Upper lobe of left lung (tissue), 6 donors: ENCODE results near the gene ASCC1. TPM values are rescaled to one million over a fixed set of nuclear protein-coding genes. Genes with fewer than 3 reads are reported as not detected.

ENCODE experiments used
- ATAC-seq, 2 donors: fragments of 200-7000 bp; cut with Tn5 transposase; one replicate each; pipeline ENCODE4 v1.9.1; 2022; ENCODE audit warnings: mild to moderate bottlenecking in 2 of 2, moderate library complexity in 2 of 2; ENCODE audit not compliant: low FRiP score in 2 of 2
- DNase-seq, 2 donors: peaks; one replicate each; pipeline ENCODE4 v3.0.0-alpha.2; 2019 to 2020
- H3K27ac ChIP-seq, 4 donors: fragments of 200-600 bp; sonication (generic); one replicate each; pipeline ENCODE4 v1.5.1; 2016 to 2019
- H3K27me3 ChIP-seq, 4 donors: fragments of 200-600 bp; sonication (generic); one replicate each; pipeline ENCODE4 v1.5.1; 2017 to 2019
- H3K36me3 ChIP-seq, 4 donors: fragments of 200-600 bp; sonication (generic); one replicate each; pipeline ENCODE4 v1.5.1; 2016 to 2019
- H3K4me1 ChIP-seq, 4 donors: fragments of 200-600 bp; sonication (generic); one replicate each; pipeline ENCODE4 v1.5.1; 2018 to 2019
- H3K4me3 ChIP-seq, 4 donors: fragments of 200-600 bp; sonication (generic); one replicate each; pipeline ENCODE4 v1.5.1; 2017 to 2019; ENCODE audit warnings: mild to moderate bottlenecking in 2 of 4, moderate library complexity in 1 of 4
- H3K9me3 ChIP-seq, 4 donors: fragments of 200-600 bp; sonication (generic); one replicate each; pipeline ENCODE4 v1.5.1; 2018 to 2019
- CTCF ChIP-seq, 6 experiments: fragments of 450-650 bp in 4 of 6; fragments of 200-600 bp in 2 of 6; sonication (generic) in 2 of 6; IDR thresholded peaks; one replicate each; pipeline ENCODE4 v1.5.1; 2016 to 2019; ENCODE audit warnings: antibody characterized with exemption in 6 of 6
- EP300 ChIP-seq, 4 donors: sonication (generic); formaldehyde crosslinking; IDR thresholded peaks; one replicate each; pipeline ENCODE4 v1.5.1; 2017; ENCODE audit warnings: antibody characterized with exemption in 4 of 4, control low read depth in 2 of 4
- POLR2A ChIP-seq, 4 donors: fragments of 450-650 bp; IDR thresholded peaks; one replicate each; pipeline ENCODE4 v1.5.1; 2016 to 2017; ENCODE audit warnings: antibody characterized with exemption in 4 of 4, mild to moderate bottlenecking in 2 of 4
- POLR2AphosphoS5 ChIP-seq, 2 donors: sonication (generic); formaldehyde crosslinking; IDR thresholded peaks; one replicate each; pipeline ENCODE4 v1.5.1; 2017; ENCODE audit warnings: antibody characterized with exemption in 2 of 2
- WGBS, 2 donors: methylation state at CpG; one replicate each; pipeline ENCODE4 v1.1.5; 2017 to 2018; 5-methylcytosine and 5-hydroxymethylcytosine counted together
- total RNA-seq, 6 donors: library from RNA; depleted of rRNA in 4 of 6; stranded (reverse); fragments of >200 nt in 4 of 6; gene quantifications; one replicate each; pipeline versions ENCODE4 v1.1.0 to v1.2.1, GENCODE V29; 2016 to 2021
- donor health status: DM: no; HTN: no; CAD: no; lungs with moderate emphysema.
- donor health status: DM: no; HTN: yes; CAD: no; lungs with severe emphysema.

Gene ASCC1
- total RNA-seq, 6 donors from 2014 or later: 20.4 to 40.7 (median 24.4) TPM

- peak in 1 of 2 donors; percentile 2 for ATAC-seq
- DNase-seq: peak in 1 of 2 donors; percentile 77
These were observed 153.0 kb downstream of the ASCC1 start for GRCh38 chr10:72062832-72063702.

GRCh38 chr10:72062382-72062781 is 153.7 kb downstream of the ASCC1 start:
- ATAC-seq: no peak
- H3K27ac ChIP-seq: no peak overlapping the region
- H3K36me3 ChIP-seq: peaks cover 0 to 20% (median 7%) of the 10 kb centered on the region in 4 donors
- TF ChIP-seq POLR2A (IDR thresholded peaks at IDR 0.05) (no peak), EP300 (IDR thresholded peaks at IDR 0.05) (no peak), CTCF (IDR thresholded peaks at IDR 0.05) (no peak), POLR2AphosphoS5 (IDR thresholded peaks at IDR 0.05) (no peak)
- no peaks in the 10 kb centered on the region for H3K4me1 ChIP-seq
- no peaks in the 10 kb centered on the region for H3K9me3 ChIP-seq
- DNase-seq: no peak
- no peak overlapping the region for H3K4me3 ChIP-seq
- WGBS, 2 donors: 96 to 98% methylated on average over 10 of the region's 10 CpGs
- no peaks in the 10 kb centered on the region for H3K27me3 ChIP-seq

More at GRCh38 chr10:72062832-72063702, 153.0 kb downstream of the ASCC1 start:
- WGBS, 2 donors: 95 to 96% methylated on average over 18 to 28 of the region's 29 CpGs
- Histone ChIP-seq H3K4me1 (no peaks in the 10 kb centered on the region), H3K9me3 (no peaks in the 10 kb centered on the region), H3K27ac (no peak overlapping the region), H3K27me3 (no peaks in the 10 kb centered on the region), H3K36me3 (peaks cover 0 to 22% (median 7%) of the 10 kb centered on the region in 4 donors), H3K4me3 (no peak overlapping the region)
- TF ChIP-seq POLR2A (IDR thresholded peaks at IDR 0.05): no peak
- no peak for TF ChIP-seq POLR2AphosphoS5 (IDR thresholded peaks at IDR 0.05)
- no peak for TF ChIP-seq EP300 (IDR thresholded peaks at IDR 0.05)

- WGBS, 2 donors: 94% methylated on average over 9 of the region's 9 CpGs
- H3K4me3 ChIP-seq: no peak overlapping the region
- ATAC-seq: no peak
- H3K4me1 ChIP-seq: no peaks in the 10 kb centered on the region
- TF ChIP-seq CTCF (IDR thresholded peaks at IDR 0.05): no peak
- peaks cover 0 to 20% (median 6%) of the 10 kb centered on the region in 4 donors for H3K36me3 ChIP-seq
- H3K9me3 ChIP-seq: no peaks in the 10 kb centered on the region
- H3K27me3 ChIP-seq: no peaks in the 10 kb centered on the region
- DNase-seq: no peak
- no peak overlapping the region for H3K27ac ChIP-seq
These were observed 154.1 kb downstream of the ASCC1 start for GRCh38 chr10:72061930-72062329.

GRCh38 chr10:72061491-72061890 is 154.6 kb downstream of the ASCC1 start:
- TF ChIP-seq POLR2AphosphoS5 (IDR thresholded peaks at IDR 0.05): no peak
- TF ChIP-seq CTCF (IDR thresholded peaks at IDR 0.05): no peak
- no peak for TF ChIP-seq POLR2A (IDR thresholded peaks at IDR 0.05)
- no peak for TF ChIP-seq EP300 (IDR thresholded peaks at IDR 0.05)
- 81 to 95% methylated on average over 3 to 5 of the region's 5 CpGs for WGBS, 2 donors
- H3K4me3 ChIP-seq: no peak overlapping the region

GRCh38 chr10:72059843-72060822 is 155.9 kb downstream of the ASCC1 start:
- H3K36me3 ChIP-seq: peaks cover 0 to 10% (median 4%) of the 10 kb centered on the region in 4 donors
- no peak overlapping the region for H3K4me3 ChIP-seq
- H3K27me3 ChIP-seq: no peaks in the 10 kb centered on the region
- TF ChIP-seq CTCF (IDR thresholded peaks at IDR 0.05) (no peak), EP300 (IDR thresholded peaks at IDR 0.05) (no peak), POLR2A (IDR thresholded peaks at IDR 0.05) (no peak), POLR2AphosphoS5 (IDR thresholded peaks at IDR 0.05) (no peak)
- no peaks in the 10 kb centered on the region for H3K9me3 ChIP-seq
- H3K27ac ChIP-seq: no peak overlapping the region
- no peak for DNase-seq
- WGBS, 2 donors: 89 to 93% methylated on average over 19 of the region's 19 CpGs
- ATAC-seq: no peak
- H3K4me1 ChIP-seq: no peaks in the 10 kb centered on the region

More at GRCh38 chr10:72061491-72061890, 154.6 kb downstream of the ASCC1 start:
- H3K27me3 ChIP-seq: no peaks in the 10 kb centered on the region
- ATAC-seq (no peak), DNase-seq (no peak)
- H3K4me1 ChIP-seq: no peaks in the 10 kb centered on the region
- H3K27ac ChIP-seq: no peak overlapping the region
- peaks cover 0 to 17% (median 4%) of the 10 kb centered on the region in 4 donors for H3K36me3 ChIP-seq
- H3K9me3 ChIP-seq: no peaks in the 10 kb centered on the region
